ENCODE data around the gene KLK4. TPM values are rescaled to one million over a fixed set of nuclear protein-coding genes. Genes with fewer than 3 reads are reported as not detected.

KLK4 gene
- total and polyA plus RNA-seq, 2 donors (not counting 3 experiments of a cell fraction or from before 2014, with no cell fraction given) = not detected

- H3K4me1 ChIP-seq (ENCODE audit: control insufficient read depth, extremely low read depth, insufficient read depth, low read length) = no peaks in the 10 kb centered on the region
- FAIRE-seq = no peak
- POLR2A ChIA-PET = no interaction called here
Measured at GRCh38 chr19:50890422-50891252, 20.6 kb downstream of the KLK4 start.

More at GRCh38 chr19:50890422-50891252, 20.6 kb downstream of the KLK4 start:
- intact Hi-C loops (cut with micrococcal nuclease) = no loop called here
- Histone ChIP-seq H3K36me3 (ENCODE audit: control insufficient read depth in 2 of 2, extremely low read depth in 1 of 2, insufficient read depth in 2 of 2, low read length in 2 of 2) (no peaks in the 10 kb centered on the region), H3K9ac (replicated peaks; ENCODE audit: extremely low read depth, insufficient read depth, low read length) (no peak overlapping the region), H3K4me2 (ENCODE audit: insufficient read depth, low read length) (no peak overlapping the region), H3K79me2 (ENCODE audit: control insufficient read depth, insufficient read depth, low read length) (no peaks in the 10 kb centered on the region), H3K9me1 (replicated peaks; ENCODE audit: control insufficient read depth, extremely low read depth, insufficient read depth, low read length) (no peaks in the 10 kb centered on the region), H3K4me3 (replicated peaks in 1 of 3; ENCODE audit: insufficient read depth in 1 of 3, low read depth in 1 of 3, low read length in 3 of 3) (no peak overlapping the region), H3K9me3 (replicated peaks; ENCODE audit: control insufficient read depth, insufficient read depth, low read length) (no peaks in the 10 kb centered on the region), H2AFZ (ENCODE audit: low read depth, low read length) (no peak overlapping the region), H3K27me3 (ENCODE audit: control insufficient read depth in 2 of 2, insufficient read depth in 2 of 2, low read length in 2 of 2) (no peaks in the 10 kb centered on the region), H4K20me1 (replicated peaks; ENCODE audit: control insufficient read depth, extremely low read depth, insufficient read depth, low read length) (no peaks in the 10 kb centered on the region), H3K27ac (ENCODE audit: insufficient read depth, low read depth, low read length) (no peak overlapping the region)
- CTCF ChIA-PET = no interaction called here
- DNase-seq (ENCODE audit: low read depth, low spot score) = no peak
- dilution Hi-C loops (cut with MboI; ENCODE audit: extremely low pct_ligation_motif_present, low sequenced_read_pairs) = no loop called here
- TF ChIP-seq GATA2 (IDR thresholded peaks at IDR 0.05; ENCODE audit: insufficient read depth, insufficient read length, low read depth, low read length) (no peak), POLR2A (IDR thresholded peaks at IDR 0.05; ENCODE audit: low read depth, low read length) (no peak), CTCF (IDR thresholded peaks at IDR 0.05; ENCODE audit: extremely low read depth in 1 of 2, insufficient read depth in 1 of 2, low read depth in 1 of 2, low read length in 2 of 2) (no peak), EZH2 (IDR thresholded peaks at IDR 0.05; ENCODE audit: borderline replicate concordance, low read depth, low read length, severe bottlenecking) (no peak), POLR2AphosphoS5 (IDR thresholded peaks at IDR 0.05; ENCODE audit: insufficient read depth, low read depth, low read length) (no peak), MAX (IDR thresholded peaks at IDR 0.05; ENCODE audit: insufficient read depth, insufficient read length) (no peak), MYC (IDR thresholded peaks at IDR 0.05; ENCODE audit: low read depth, low read length) (no peak), JUN (IDR thresholded peaks at IDR 0.05; ENCODE audit: borderline replicate concordance, insufficient read depth, insufficient read length, low read depth) (no peak), FOS (IDR thresholded peaks at IDR 0.05; ENCODE audit: borderline replicate concordance, insufficient read depth, low read length) (no peak)
- BruUV-seq (replicated peaks) = no TSS peak
